SU-DHL-6 (cell line): ENCODE data around the gene RAB40C.

Experiments used
- H2AFZ ChIP-seq: fragments of 200-600 bp; sonication (generic); 2 replicates; pipeline ENCODE4 v1.6.1; 2014; ENCODE audit warnings: low read depth, mild to moderate bottlenecking, moderate library complexity, mixed read lengths, antibody characterized with exemption, low read length; ENCODE audit not compliant: severe bottlenecking
- H3F3A ChIP-seq: fragments of 200-600 bp; shearing (Covaris generic); 2 replicates; pipeline ENCODE4 v1.6.0; 2016; ENCODE audit warnings: antibody characterized with exemption, mild to moderate bottlenecking; ENCODE audit not compliant: insufficient read depth
- H3K27ac ChIP-seq: fragments of 200-600 bp; sonication (generic); 2 replicates; pipeline ENCODE4 v1.5.1; 2016; ENCODE audit warnings: low read depth, mild to moderate bottlenecking, low read length, moderate library complexity, mixed read lengths
- H3K27me3 ChIP-seq: fragments of 200-600 bp; sonication (generic), shearing (Covaris generic); 2 replicates; pipeline ENCODE4 v1.6.0; 2014; ENCODE audit warnings: mild to moderate bottlenecking, low read length
- H3K36me3 ChIP-seq: fragments of 200-600 bp; sonication (generic); 2 replicates; pipeline ENCODE4 v1.6.1; 2014; ENCODE audit warnings: mild to moderate bottlenecking, low read length, mixed read lengths
- H3K4me2 ChIP-seq: fragments of 300-600, 200-600 bp; shearing (Covaris generic), sonication (generic); 2 replicates; pipeline ENCODE4 v1.6.0; 2014; ENCODE audit warnings: low read length, low read depth, mild to moderate bottlenecking; ENCODE audit not compliant: poor library complexity, severe bottlenecking
- H3K4me3 ChIP-seq: fragments of 200-600 bp; sonication (generic); 2 replicates; pipeline ENCODE4 v1.5.1; 2014; ENCODE audit warnings: antibody characterized with exemption, low read length, mild to moderate bottlenecking, mixed read lengths; ENCODE audit not compliant: insufficient read depth, poor library complexity, severe bottlenecking
- H3K79me2 ChIP-seq: fragments of 200-600 bp; sonication (generic); 2 replicates; pipeline ENCODE4 v1.6.1; 2014; ENCODE audit warnings: mild to moderate bottlenecking, low read length, moderate library complexity; ENCODE audit not compliant: insufficient read depth
- H3K9ac ChIP-seq: fragments of 200-600 bp; sonication (generic); 2 replicates; pipeline ENCODE4 v1.7.0; 2014; ENCODE audit warnings: mild to moderate bottlenecking, low read length
- H3K9me2 ChIP-seq: fragments of 200-600 bp; sonication (generic); replicated peaks from 2 replicates; pipeline ENCODE4 v1.6.1; 2014; ENCODE audit warnings: low read length; ENCODE audit not compliant: insufficient read depth
- H3K9me3 ChIP-seq: fragments of 200-600 bp; sonication (generic); 2 replicates; pipeline ENCODE4 v1.6.1; 2014; ENCODE audit warnings: low read length, mixed read lengths; ENCODE audit not compliant: insufficient read depth
- H4K20me1 ChIP-seq: fragments of 200-600 bp; sonication (generic); 2 replicates; pipeline ENCODE4 v1.6.1; 2014; ENCODE audit warnings: low read depth, mild to moderate bottlenecking, antibody characterized with exemption, low read length, moderate library complexity, mixed read lengths
- CTCF ChIP-seq: fragments of 200-600 bp; sonication (generic); IDR thresholded peaks from one replicate; pipeline ENCODE4 v1.5.1; 2017; ENCODE audit warnings: antibody characterized with exemption, mild to moderate bottlenecking, low read length, moderate library complexity; ENCODE audit not compliant: insufficient read depth, poor library complexity, severe bottlenecking
- EZH2phosphoT487 ChIP-seq: fragments of 200-600 bp; sonication (generic), shearing (Covaris generic); conservative IDR thresholded peaks from 2 replicates; pipeline ENCODE4 v1.6.1; 2018; ENCODE audit warnings: mild to moderate bottlenecking, antibody characterized with exemption, low read length, moderate library complexity, mixed read lengths

The RAB40C gene

GRCh38 chr16:544517-544916, 45.3 kb upstream of the RAB40C start:
- Histone ChIP-seq H3K4me2 (no peak overlapping the region), H4K20me1 (no peaks in the 10 kb centered on the region), H3K27me3 (no peaks in the 10 kb centered on the region), H3K4me3 (no peak overlapping the region), H3K27ac (no peak overlapping the region), H3K9me2 (no peaks in the 10 kb centered on the region), H3K79me2 (peaks cover 26% of the 10 kb centered on the region; the same call in 1 of the 2 replicates), H3K9ac (no peak overlapping the region), H3K9me3 (no peaks in the 10 kb centered on the region), H3K36me3 (no peaks in the 10 kb centered on the region), H2AFZ (no peak overlapping the region), H3F3A (no peaks in the 10 kb centered on the region)
- TF ChIP-seq CTCF (no peak), EZH2phosphoT487 (no peak)

- Histone ChIP-seq H3K9me3 (no peaks in the 10 kb centered on the region), H2AFZ (no peak overlapping the region), H3K9ac (no peak overlapping the region), H4K20me1 (no peaks in the 10 kb centered on the region), H3K4me2 (no peak overlapping the region), H3K27me3 (no peaks in the 10 kb centered on the region), H3K27ac (no peak overlapping the region), H3K4me3 (no peak overlapping the region), H3K9me2 (no peaks in the 10 kb centered on the region), H3K36me3 (no peaks in the 10 kb centered on the region), H3K79me2 (peaks cover 16% of the 10 kb centered on the region; the same call in 1 of the 2 replicates), H3F3A (no peaks in the 10 kb centered on the region)
- TF ChIP-seq EZH2phosphoT487 (no peak), CTCF (no peak)
These were observed 42.7 kb upstream of the RAB40C start for GRCh38 chr16:546909-547770.

GRCh38 chr16:548586-548985, 41.3 kb upstream of the RAB40C start:
- Histone ChIP-seq H4K20me1 (no peaks in the 10 kb centered on the region), H3K9ac (no peak overlapping the region)

More at GRCh38 chr16:548586-548985, 41.3 kb upstream of the RAB40C start:
- no peak overlapping the region for H2AFZ ChIP-seq
- no peak overlapping the region for H3K4me2 ChIP-seq
- H3K27me3 ChIP-seq, result no peaks in the 10 kb centered on the region
- no peaks in the 10 kb centered on the region for H3F3A ChIP-seq
- TF ChIP-seq EZH2phosphoT487 (no peak), CTCF (no peak)
- no peaks in the 10 kb centered on the region for H3K9me2 ChIP-seq
- no peak overlapping the region for H3K27ac ChIP-seq
- H3K79me2 ChIP-seq, result peaks cover 6% of the 10 kb centered on the region; the same call in 1 of the 2 replicates
- H3K36me3 ChIP-seq, result no peaks in the 10 kb centered on the region
- H3K4me3 ChIP-seq, result no peak overlapping the region
- no peaks in the 10 kb centered on the region for H3K9me3 ChIP-seq
